GM23338 (cell line): ENCODE measurements around the gene DOCK1.

Source experiments
- CREB1 ChIP-seq: fragments of 250-450 bp; sonication (Bioruptor Pico); IDR thresholded peaks from 2 replicates; pipeline ENCODE4 v1.5.0; 2020; ENCODE audit warnings: low read depth, mild to moderate bottlenecking, moderate library complexity
- CTCF ChIP-seq, 2 experiments: fragments of 200-600 bp in 1 of 2; sonication (generic) in 1 of 2; conservative IDR thresholded peaks; 2 replicates each; pipeline versions ENCODE4 v1.5.1 to v1.6.1; 2016 to 2017; ENCODE audit warnings: antibody characterized with exemption in 2 of 2, low read depth in 2 of 2, mild to moderate bottlenecking in 2 of 2, moderate library complexity in 1 of 2
- EZH2 ChIP-seq: fragments of 200-600 bp; sonication (generic); IDR thresholded peaks from one replicate; pipeline ENCODE4 v1.8.0; 2017; ENCODE audit warnings: antibody characterized with exemption, mild to moderate bottlenecking, low read depth; ENCODE audit not compliant: unreplicated experiment
- EZH2phosphoT487 ChIP-seq: fragments of 200-600 bp; sonication (generic); IDR thresholded peaks from one replicate; pipeline ENCODE4 v1.8.1; 2018; ENCODE audit warnings: antibody characterized with exemption; ENCODE audit not compliant: unreplicated experiment
- NANOG ChIP-seq: IDR thresholded peaks from 2 replicates; pipeline ENCODE4 v1.6.1; 2016; ENCODE audit warnings: antibody characterized with exemption, borderline replicate concordance
- POLR2AphosphoS5 ChIP-seq: IDR thresholded peaks from 2 replicates; pipeline ENCODE4 v1.6.1; 2016; ENCODE audit warnings: antibody characterized with exemption, low read depth
- STAT1 ChIP-seq: IDR thresholded peaks from one replicate; pipeline ENCODE4 v1.6.1; 2016; ENCODE audit warnings: antibody characterized with exemption; ENCODE audit not compliant: unreplicated experiment
- TF ChIP-seq, protein P1 (sequence below): IDR thresholded peaks from 2 replicates; pipeline ENCODE4 v1.6.1; 2016; ENCODE audit warnings: antibody characterized with exemption
- TF ChIP-seq, protein P2 (sequence below): IDR thresholded peaks from one replicate; pipeline ENCODE4 v1.6.1; 2018; ENCODE audit warnings: antibody characterized with exemption; ENCODE audit not compliant: unreplicated experiment

DNA sequence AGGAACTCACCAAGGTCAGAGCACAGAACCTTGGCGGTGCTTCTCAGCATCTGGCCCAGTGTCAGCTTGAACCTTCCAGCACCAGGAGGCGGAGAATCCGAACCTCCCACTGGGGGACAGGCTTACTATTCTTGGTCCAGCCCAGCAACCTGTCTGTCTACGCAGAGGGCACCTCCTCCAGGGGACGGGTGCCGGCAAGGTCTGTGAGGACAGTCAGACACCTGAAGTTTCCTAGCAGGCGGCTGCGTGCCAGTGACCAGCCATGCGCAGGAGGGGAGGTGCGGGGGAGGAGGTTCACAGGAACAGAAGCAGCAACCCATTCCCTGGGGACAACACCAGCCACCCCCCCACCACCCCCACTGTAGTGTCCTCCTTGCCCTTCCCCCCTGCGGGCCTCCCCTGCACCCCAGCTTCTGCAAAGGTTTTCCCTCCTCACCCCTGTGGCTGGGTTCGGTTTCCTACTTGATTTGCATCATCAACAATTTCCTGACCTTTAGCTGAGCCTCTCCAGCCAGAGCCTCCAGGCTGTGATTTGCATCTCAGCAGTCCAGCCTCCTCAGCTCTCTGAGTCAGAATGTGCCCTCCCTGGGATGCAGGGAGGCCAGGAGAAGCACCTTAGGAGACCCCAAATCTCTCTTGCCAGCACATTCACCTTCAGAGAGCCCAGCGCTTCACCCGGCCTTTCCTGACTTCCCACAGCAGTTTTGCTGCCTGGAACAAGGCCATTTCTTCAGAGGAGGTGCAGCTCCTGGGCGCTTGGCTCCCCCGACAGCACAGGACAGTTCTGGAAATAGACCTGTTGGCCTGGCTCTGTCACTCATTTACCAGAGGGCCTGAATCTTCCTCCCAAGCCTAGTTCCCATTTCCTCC, 536.4 kb downstream of the DOCK1 start:
- TF ChIP-seq, protein P1, sequence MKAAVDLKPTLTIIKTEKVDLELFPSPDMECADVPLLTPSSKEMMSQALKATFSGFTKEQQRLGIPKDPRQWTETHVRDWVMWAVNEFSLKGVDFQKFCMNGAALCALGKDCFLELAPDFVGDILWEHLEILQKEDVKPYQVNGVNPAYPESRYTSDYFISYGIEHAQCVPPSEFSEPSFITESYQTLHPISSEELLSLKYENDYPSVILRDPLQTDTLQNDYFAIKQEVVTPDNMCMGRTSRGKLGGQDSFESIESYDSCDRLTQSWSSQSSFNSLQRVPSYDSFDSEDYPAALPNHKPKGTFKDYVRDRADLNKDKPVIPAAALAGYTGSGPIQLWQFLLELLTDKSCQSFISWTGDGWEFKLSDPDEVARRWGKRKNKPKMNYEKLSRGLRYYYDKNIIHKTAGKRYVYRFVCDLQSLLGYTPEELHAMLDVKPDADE, result no peak
- TF ChIP-seq CTCF (conservative IDR thresholded peaks at IDR 0.05; ENCODE audit: low read depth in 2 of 2) (no peak), POLR2AphosphoS5 (no peak), CREB1 (CRISPR knock-in tag) (no peak), EZH2 (no peak), STAT1 (no peak), EZH2phosphoT487 (no peak), NANOG (no peak)
- TF ChIP-seq, protein P2, sequence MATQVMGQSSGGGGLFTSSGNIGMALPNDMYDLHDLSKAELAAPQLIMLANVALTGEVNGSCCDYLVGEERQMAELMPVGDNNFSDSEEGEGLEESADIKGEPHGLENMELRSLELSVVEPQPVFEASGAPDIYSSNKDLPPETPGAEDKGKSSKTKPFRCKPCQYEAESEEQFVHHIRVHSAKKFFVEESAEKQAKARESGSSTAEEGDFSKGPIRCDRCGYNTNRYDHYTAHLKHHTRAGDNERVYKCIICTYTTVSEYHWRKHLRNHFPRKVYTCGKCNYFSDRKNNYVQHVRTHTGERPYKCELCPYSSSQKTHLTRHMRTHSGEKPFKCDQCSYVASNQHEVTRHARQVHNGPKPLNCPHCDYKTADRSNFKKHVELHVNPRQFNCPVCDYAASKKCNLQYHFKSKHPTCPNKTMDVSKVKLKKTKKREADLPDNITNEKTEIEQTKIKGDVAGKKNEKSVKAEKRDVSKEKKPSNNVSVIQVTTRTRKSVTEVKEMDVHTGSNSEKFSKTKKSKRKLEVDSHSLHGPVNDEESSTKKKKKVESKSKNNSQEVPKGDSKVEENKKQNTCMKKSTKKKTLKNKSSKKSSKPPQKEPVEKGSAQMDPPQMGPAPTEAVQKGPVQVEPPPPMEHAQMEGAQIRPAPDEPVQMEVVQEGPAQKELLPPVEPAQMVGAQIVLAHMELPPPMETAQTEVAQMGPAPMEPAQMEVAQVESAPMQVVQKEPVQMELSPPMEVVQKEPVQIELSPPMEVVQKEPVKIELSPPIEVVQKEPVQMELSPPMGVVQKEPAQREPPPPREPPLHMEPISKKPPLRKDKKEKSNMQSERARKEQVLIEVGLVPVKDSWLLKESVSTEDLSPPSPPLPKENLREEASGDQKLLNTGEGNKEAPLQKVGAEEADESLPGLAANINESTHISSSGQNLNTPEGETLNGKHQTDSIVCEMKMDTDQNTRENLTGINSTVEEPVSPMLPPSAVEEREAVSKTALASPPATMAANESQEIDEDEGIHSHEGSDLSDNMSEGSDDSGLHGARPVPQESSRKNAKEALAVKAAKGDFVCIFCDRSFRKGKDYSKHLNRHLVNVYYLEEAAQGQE, result no peak
